Cerebellar nuclear complex (tissue), 1 donor: Measurements from ENCODE around the gene TMEM234.

Experiments
- DNase-seq, 2 experiments: peaks; one replicate each; lab custom pipeline; 2025; lab: John Stamatoyannopoulos, UW

Gene TMEM234

GRCh38 chr1:32178380-32179192 is 43.6 kb downstream of the TMEM234 start:
- DNase-seq, result no peak

GRCh38 chr1:32172621-32173245 is 49.4 kb downstream of the TMEM234 start:
- DNase-seq, result no peak

- DNase-seq, result no peak
Observed at GRCh38 chr1:32170991-32171390, 51.2 kb downstream of the TMEM234 start.
